NOMO-1 (cell line): ENCODE results near the gene KLHDC2.
"Not testable (repeated sequence)": the region's sequence is repeated elsewhere in the genome, so short reads cannot be mapped to it uniquely, and the experiment has no call there.

Source experiments
- DNase-seq, 2 experiments: peaks; one replicate each; lab custom pipeline; 2025; ENCODE audit not compliant: unreplicated experiment in 2 of 2; lab: John Stamatoyannopoulos, UW

KLHDC2 gene

DNA sequence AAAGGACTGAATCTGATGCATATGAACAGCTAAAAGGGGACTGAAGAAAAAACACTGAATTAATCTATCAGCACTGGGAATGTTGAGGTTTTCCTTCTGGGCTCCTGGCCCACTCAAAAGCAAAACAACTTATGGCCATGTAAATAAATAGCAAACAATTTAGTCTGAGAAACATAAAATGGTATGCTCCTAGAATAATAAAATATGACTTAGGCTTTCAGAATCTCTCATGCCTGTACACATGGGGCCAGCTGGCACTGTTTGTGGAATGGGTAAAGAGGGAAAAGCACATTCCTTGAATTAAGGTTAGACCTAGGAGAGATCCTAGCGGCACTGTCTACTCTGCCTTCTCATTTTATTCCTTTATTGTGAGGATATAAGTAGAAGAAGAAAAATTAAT lies 6.2 kb downstream of the KLHDC2 start:
- DNase-seq, result no peak

DNA sequence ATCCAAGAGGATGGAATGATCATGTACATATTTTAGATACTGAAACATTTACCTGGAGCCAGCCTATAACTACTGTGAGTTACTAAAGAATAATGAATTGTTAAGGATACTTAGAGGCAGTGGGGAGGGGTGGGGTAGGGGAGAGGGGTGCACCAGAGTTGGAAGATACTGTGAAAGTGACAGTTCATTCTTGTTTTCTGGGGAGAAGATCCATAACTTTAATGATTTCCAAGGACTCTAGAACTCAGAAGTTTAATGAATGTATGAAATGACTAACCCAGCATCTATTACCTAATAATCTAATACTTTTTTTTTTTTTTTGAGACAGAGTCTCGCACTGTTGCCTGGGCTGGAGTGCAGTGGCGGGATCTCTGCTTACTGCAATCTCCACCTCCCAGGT lies 10.5 kb downstream of the KLHDC2 start:
- no peak for DNase-seq

DNA sequence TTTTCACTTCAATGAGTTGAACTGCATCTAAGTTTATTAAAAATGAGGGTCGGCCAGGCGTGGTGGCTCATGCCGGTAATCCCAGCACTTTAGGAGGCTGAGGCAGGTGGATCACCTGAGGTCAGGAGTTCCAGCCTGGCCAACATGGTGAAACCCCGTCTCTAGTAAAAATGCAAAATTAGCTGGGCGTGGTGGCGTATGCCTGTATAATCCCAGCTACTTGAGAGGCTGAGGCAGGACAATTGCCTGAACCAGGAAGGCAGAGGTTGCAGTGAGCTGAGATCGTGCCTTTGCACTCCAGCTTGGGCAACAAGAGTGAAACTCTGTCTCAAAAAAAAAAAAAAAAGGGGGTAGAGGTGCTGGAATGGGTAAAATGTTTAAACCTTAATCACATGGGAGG lies 13.1 kb downstream of the KLHDC2 start:
- not testable (repeated sequence) for DNase-seq

GRCh38 chr14:49783394-49784014 lies 15.6 kb downstream of the KLHDC2 start:
- DNase-seq, result no peak

DNA sequence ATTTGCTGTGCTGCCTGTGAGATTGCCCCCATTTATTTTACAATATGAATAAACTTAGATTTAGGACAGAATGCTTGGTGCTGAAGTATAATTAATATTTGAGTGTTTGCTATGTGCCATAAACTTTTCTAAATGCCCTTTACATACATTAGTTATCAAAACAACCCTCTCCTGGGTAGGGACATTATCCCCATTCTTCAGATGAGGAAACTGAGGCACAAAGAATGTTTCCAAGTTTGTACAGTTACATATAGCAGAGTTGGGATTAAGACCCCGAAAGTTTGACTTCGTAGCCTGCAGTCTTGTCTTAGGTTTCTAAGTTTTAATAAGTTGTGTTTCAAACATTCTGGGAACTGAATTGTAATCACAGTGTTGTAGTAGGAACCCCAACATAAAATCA lies 18.4 kb downstream of the KLHDC2 start:
- no peak for DNase-seq

- no peak for DNase-seq
These were observed 24.7 kb downstream of the KLHDC2 start for GRCh38 chr14:49792618-49793017.

GRCh38 chr14:49796025-49796424 lies 28.1 kb downstream of the KLHDC2 start:
- DNase-seq, result no peak

- no peak for DNase-seq
These were observed 40.8 kb downstream of the KLHDC2 start for GRCh38 chr14:49808780-49809179.

GRCh38 chr14:49816118-49816517 lies 48.2 kb downstream of the KLHDC2 start:
- not testable (repeated sequence) for DNase-seq

DNA sequence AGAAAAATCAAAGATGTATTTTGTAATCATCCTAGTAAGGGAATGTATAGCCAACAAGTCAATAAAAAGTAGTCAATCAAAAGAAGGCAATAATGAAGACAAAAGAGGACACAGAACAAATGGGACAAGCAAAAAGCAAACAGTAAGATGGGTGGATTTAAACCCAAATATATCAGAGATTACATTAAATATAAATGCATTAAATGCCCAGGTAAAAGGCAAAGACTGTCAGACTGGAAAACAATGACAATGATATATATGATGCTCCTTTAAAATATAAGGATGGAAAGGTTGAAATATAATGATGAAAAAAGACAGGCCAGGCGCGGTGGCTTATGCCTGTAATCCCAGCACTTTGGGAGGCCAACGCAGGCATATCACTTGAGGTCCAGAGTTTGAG lies 48.9 kb downstream of the KLHDC2 start:
- DNase-seq, result no peak

- DNase-seq, result no peak
These were observed 52.2 kb downstream of the KLHDC2 start for GRCh38 chr14:49820176-49820575.

- DNase-seq, result no peak
These were observed 60.7 kb downstream of the KLHDC2 start for GRCh38 chr14:49828640-49829039.
